Measurements from ENCODE around the gene TSPAN17.
"Not testable (repeated sequence)": the region's sequence is repeated elsewhere in the genome, so short reads cannot be mapped to it uniquely, and the experiment has no call there.

TSPAN17 gene

DNA sequence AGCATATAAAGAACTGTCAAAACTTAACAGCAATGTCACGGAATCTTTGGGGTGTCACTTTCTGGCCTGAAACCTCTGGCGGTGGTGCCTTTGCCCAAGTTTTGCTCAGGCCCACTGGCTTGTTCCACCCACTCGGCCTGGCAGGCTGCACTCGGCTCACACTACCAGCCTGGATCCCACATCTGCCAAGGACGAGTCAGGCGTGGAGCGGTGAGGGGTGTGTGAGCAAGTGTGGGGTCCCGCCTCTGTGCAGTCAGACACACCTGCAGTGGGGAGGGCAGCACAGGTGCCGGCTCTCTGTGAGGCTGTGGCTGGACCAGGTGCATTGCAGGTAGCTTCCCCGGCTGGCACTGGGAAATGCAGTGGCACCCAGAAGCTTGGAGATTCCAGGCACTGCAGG lies 40.0 kb downstream of the TSPAN17 start:
- DNase-seq, result no peak

DNA sequence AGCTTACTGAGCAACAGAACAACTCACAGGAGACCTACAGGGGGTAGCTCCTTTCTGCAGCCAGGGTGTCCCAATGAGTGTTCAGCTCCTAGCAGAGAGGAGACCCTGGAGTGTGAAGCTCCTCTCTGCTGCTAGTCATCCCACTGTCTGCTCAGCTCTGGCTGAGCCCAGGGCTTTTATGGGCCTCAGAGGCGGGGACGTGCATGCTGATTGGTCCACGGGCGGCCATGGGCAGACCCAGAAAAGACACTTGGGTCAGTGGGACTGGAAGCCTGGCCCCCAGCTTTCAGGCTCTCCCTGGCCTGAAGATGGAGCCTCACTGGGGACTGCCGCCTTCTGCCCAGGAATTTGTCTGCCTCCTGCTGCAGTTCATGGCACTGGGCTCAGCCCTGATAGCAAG lies 40.6 kb downstream of the TSPAN17 start:
- DNase-seq, result no peak

DNA sequence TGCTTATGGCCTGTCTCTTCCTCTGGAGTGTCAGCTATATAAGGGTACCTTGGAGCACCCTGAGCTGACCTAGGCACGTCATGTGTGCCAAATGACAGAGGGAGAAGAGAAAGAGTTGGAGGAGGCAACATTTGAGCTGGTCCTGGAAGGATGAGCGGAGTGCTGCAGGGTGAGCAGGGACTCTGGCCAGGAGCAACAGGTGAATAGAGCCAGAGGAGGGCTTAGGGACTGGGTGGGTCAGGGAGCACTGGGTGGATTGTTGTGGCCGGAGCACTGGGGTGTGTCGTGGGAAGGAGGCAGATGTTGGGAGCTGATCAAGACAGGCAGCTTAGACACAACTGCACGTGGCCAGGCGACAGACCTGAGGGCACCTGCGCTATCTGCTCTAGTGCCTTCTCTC lies 43.6 kb downstream of the TSPAN17 start:
- no peak for DNase-seq

DNA sequence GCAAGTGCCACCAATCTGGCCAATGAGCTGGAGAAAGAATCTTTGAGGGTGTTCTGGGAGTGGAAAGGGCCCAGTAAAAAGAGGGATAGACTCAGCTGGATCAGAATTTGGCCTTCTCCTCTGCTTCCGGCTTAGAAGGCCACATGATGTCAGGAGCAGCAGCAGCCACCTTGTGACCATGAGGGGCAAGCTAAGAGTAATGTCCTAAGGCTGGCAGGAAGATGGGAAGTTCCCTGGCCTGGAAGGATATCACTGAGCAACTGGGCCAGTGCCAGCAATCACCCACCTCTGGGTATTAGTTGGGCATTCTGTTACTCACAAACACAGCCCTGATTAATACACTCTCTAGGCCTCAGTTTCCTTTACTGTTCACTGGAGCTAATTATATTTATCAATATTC lies 44.2 kb downstream of the TSPAN17 start:
- no peak for DNase-seq

DNA sequence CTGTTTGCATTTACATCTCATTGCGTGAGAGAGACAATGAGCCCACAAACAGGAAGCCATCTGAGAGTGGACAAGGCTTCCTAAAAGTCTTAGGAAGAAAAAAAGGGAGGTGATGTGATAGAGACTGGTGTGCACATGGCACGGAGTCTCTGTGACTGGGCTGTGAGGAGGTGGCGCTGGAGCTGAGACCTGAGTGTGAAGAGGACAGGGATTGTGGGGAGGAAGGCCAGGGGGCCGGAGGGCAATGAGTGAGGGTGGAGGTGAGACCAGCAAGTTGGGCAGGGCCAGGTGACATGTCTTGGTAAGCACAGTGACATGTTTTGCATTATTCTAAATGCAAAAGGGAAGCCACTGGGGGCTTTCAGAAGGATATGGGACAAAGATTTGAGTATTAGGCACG lies 45.0 kb downstream of the TSPAN17 start:
- DNase-seq, result no peak

DNA sequence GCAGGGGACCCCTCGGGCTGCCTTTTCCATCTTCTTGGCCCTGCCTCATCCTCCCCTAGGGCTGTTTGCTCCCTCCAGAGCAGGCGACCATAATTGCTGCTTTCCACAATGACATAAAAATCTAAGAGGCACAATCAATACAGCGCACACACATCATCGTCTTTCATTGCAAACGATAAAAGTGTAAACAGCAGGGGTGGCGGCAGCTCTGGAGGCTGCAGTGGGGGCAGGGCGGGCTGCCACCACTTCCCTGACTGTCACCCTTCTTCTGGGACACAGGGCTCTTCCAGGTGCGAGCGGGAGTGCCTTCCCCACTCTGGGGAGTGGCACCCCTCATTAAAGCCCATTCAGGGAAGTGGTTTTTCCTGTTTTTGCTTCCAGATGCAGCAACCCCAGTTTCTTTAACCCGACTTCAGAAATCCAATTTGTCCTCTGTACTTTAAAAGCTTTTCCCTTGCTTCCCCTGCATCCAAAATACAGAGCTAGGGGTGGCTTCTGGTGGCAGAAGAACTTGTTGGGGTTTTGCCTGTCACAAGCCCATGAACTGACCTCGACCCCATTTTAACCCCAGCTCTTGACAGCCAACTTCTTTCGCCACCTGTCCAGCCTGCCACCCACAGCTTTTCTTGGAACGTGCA lies 45.7 kb downstream of the TSPAN17 start:
- DNase-seq, result no peak

DNA sequence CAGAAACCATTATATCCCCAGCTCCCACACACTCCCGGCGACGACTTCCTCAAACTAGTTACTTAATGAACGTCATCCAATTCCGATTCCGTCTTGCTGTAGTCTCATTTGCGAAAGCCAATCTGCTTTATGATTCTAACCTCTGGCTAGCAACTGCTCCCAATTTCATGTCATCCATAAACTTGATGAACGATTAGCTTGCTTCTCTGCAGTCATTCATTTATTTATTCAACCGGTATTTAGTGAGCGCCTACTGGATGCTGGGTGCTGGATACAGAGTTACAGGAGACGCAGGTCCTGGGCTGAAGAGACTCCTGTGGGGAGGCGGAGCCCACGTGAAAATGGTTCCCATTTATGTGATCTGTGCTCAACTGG lies 46.2 kb downstream of the TSPAN17 start:
- DNase-seq, result peak; percentile 16 to 20

DNA sequence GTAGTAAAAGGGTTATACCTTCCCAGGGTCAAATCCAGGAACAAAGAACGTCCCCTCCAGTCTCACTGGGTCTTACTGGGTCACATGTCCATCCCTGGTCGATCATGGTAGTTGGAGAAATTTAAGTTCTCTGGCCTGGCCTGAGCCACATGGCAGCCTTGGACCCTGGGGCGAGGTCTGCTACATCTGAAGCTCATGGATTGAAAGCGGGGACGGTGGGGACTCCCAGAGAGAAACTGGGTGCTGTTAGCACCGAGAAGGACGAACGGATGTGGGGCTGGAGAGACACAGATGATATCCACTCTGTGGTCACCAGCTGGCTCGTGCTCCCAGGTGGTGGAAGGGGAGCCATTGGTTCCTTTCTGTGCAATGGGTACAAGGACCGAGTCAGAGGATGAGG lies 46.9 kb downstream of the TSPAN17 start:
- DNase-seq, result no peak

DNA sequence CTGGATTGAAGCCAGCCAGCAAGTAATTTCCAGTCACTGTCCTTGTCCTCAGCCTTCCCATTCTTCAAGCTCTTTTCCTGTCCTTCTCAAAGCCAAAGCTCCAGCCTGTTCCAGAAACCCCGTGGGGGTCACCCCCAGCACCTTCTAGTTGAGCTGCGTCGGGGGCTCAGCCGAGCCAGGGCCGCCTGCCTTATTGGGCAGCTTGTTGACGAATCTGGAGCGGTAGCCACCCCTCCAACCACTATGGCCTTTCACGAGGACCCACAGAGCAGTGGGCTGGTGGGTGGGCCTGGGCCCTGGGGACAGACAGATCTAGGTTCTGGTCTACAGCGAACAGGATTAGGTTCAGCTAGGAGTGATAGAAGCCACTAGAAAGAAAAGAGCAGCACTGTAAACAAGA lies 47.3 kb downstream of the TSPAN17 start:
- DNase-seq, result no peak

DNA sequence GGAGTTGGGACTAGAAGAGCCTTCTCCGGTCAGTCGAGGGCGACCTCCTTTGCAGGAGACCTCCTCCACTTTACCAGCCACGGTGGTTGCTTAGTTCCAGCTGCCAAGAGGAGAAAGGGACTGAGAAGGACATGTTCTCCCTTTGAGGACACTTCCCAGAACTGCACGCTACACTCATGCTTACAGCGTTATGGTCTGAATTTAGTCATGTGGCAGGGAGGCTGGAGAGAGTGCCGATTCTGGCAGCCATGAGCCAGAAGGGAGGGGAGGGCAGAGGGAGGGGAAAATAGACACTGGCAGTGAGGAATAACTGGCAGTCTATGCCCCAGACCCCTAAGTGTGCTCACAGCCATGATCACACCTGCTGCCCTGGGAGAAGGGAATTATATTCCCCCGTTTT lies 47.8 kb downstream of the TSPAN17 start:
- DNase-seq, result no peak

DNA sequence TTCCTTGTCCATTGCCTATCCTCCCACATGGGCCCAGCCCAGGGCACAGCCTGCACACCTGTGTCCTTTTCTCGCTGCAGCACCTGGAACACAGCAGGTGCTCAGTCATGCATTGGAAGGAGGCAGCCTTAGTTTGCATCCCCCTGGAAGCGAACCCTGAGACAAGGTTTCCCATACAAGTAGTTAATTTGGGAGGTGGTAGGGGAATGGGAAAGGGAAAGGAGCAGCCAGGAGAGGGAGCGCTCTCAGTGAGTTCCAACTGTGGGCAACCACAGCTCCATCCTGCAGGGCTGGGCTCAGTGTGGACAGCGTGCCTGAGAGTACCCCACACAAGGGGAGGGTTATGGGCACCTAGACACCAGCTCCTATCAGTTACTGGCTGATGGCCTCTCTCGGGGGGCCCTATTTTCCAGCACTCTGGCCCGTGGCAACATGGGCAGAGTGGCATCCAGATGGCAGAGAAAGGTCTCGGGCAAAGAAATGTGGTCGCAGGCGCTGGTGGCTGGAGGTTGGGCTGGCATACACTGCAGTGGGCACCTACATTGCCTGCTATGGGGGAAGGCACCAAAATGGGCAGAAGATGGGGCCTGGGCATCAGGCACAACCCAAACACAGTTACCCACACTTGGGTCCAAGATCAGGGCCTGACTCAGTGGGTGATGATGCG lies 50.1 kb downstream of the TSPAN17 start:
- no peak for DNase-seq

DNA sequence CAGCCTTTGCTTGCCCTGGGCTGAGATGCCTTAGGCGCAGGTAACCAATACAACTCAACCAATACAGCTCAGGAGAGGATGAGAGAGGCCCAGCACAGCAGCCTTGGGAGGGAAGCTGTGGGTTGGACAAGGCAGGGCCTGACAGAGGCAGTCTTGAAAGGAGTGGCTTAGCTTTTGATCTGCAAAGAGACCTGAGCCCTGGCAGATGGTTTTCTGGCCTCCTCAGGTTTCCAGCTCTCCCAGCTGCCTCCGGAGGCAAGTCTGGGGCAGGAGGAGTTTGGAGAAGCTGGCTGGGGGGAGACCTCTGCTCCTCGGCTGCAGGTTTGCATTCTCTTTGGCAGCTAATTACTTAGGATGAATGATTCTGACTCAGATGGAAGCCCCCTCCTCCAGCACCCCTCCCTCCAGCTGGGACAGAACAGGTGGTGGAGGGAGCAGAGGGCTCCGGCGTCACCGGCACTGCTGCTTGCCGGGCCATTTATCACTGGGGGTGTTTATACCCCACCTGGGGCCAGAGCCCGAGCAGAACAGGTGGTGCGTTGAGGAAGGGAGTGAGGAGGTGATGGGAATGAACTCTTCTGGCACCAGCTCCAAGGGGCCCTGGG lies 50.8 kb downstream of the TSPAN17 start:
- no peak for DNase-seq

DNA sequence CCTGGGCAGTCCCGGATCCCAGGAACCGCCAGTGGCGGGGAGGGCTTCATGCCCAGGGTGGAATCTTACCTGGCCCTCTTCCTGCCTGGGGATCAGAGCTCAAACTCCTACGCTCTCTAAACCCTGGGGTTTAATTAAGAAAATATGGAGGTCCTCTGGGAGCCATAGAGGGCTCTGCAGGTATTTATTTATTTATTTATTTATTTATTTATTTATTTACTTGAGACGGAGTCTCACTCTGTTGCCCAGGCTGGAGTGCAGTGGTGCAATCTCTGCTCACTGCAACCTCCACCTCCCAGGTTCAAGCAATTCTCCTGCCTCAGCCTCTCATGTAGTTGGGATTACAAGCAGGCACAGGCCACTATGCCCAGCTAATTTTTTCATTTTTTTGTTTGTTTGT lies 52.2 kb downstream of the TSPAN17 start:
- DNase-seq, result not testable (repeated sequence)

DNA sequence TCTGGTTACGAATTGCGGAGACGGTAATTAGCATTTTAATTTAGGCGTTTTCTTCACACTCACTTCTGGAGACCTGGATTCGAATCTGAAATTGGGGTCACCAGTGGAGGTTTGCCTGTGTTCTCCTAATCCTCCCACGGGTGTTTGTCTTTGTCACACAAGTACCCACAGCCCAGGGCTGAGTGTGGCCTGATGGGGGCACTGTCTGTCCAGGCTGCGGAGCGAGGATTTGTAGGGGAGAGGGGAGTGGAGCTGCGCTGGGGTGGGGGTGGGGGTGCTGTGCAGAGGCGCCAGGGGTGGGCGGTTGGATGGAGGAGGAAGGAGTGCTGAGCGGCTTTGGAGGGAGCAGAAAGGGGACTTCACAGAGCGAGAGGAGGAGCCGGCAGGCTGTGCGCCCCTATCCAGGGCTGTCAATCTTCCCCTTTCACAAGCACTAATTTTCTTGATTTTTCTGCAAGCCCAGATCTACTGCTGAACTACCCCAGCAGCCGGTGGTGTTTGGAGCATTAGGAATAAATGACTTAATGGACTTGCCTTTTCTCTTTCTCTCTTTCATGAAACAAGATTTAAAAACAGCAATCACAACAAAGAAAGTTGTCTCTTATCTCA lies 53.1 kb downstream of the TSPAN17 start:
- DNase-seq, result peak in 1 of 2 experiments; percentile 6

DNA sequence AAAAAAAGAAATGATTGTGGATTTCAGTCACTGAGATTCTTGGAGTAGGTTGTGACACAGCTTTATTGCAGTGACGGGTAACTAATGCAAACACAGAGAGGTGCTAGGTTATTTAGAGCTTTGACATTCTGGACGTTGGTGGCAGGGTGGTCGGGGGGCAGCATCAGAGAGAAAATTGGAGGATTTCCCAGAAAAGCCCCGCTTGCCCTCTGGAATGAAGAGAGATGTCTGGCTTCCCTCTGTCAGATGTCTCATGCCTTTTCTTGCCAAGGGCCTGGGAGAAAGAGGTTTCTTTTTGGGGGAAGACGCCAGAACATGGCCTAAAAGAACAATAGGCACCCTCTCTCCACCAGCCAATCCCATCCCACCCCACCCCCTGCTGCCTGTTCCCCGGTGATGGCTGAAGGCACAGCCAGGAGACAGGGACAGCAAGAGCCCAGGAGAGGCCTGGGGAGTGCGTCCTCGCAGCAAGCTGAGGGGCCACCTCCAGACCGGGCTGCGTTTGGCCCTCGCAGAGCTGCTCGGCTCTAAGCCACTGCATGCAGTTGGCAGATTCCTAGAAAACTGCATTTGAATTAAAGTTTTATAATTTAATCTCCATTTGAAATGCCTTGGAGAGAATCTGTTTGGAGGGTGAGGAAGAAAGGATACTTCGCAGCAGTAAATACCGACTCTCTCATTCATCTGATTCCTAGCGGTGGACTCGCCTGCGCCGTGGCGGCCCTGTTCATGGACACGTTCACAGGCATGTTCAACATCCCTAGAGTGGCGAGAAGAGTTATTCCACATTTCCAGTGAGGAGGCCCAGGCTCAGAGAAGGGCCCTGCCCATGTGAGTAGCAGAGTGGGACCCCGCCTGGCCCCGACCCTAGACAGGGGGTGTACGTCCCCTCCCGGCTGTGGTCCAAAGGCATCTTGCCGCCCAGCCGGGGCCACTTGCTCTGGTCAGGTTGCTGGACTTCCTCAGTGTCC lies 55.7 kb downstream of the TSPAN17 start:
- DNase-seq, result no peak

DNA sequence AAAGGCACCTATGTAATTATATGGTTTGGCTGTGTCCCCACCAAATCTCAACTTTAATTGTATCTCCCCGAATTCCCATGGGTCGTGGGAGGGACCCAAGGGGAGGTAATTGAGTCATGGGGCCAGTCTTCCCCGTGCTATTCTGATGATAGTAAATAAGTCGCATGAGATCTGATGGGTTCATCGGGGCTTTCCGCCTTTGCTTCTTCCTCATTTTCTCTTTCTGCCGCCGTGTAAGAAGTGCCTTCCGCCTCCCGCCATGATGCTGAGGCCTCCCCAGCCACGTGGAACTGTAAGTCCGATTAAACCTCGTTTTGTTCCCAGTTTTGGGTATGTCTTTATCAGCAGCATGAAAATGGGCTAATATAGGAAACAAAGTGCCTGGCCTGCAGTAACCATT lies 56.6 kb downstream of the TSPAN17 start:
- no peak for DNase-seq

DNA sequence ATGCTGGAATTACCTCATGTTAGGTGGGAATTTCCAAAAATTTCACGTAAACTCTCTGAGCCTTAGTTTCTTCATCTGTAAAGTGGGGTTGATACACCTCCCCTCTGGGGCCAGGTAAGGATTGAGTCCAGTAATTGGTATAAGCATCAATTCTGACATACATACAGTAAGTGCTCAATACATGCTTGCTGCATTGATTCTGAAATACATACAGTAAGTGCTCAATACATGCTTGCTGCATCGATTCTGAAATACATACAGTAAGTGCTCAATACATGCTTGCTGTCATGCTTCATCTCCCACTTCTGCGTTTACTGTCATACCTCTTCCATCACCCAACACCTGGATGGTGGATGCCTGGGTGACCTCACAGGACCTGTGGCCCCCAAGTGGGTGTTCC lies 57.1 kb downstream of the TSPAN17 start:
- DNase-seq, result no peak

DNA sequence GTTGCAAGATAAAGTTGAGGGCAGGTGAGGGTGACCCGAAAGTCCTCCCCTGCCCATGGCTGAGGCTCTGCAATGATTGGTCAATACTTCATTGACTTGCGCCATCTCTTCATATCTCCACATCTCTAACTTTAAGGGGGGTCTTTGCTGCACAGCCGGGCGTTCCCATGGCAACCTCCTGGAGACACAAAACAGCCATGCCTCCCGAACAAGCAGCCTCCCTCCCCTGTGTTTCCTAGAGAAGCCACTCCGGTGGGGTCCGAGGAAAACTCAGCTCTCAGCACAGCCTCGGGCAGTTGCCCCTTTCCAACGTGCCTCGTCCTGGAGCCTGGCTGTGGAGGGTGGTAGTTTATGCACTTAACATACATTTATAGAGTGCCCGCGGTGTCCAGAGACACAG lies 57.5 kb downstream of the TSPAN17 start:
- DNase-seq, result no peak

Data from AML-193 (cell line).